ENCODE results near the gene NXPH4. TPM values are rescaled to one million over a fixed set of nuclear protein-coding genes. Genes with fewer than 3 reads are reported as not detected.

Gene NXPH4
- total RNA-seq, 6 experiments from 2014 or later: 0.87 to 1.5 (median 1.2) TPM; not detected in 3

DNA sequence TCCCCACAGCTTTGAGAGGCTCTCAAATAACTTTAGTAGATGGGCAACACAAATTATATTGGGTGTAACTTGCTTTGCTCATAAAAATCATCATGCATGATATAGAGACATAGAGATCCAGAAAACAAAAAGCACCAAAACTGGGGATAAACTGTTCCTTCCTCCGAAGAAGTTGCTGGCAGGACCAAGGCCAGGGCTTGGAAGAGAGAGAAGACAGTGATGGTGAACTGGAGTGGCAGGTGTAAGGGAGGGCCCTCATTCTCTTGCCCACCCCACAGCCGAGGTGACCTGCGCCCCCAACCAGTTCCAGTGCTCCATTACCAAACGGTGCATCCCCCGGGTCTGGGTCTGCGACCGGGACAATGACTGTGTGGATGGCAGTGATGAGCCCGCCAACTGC, 15.4 kb upstream of the NXPH4 start:
- H3K9me3 ChIP-seq: no peaks in the 10 kb centered on the region
- ATAC-seq: no peak
- H3K27ac ChIP-seq: no peak overlapping the region
- WGBS (ENCODE audit: insufficient coverage, low coverage, low lambda C conversion rate, missing lambda C conversion rate): no CpG with 5 or more reads among the region's 8 CpGs
- intact Hi-C loops (cut with DNase I): no loop called here
- no peak for TF ChIP-seq CTCF (IDR thresholded peaks at IDR 0.05)
- no peak for TF ChIP-seq POLR2A (IDR thresholded peaks at IDR 0.05)
- H3K27me3 ChIP-seq: no peaks in the 10 kb centered on the region
- no peak overlapping the region for H3K4me3 ChIP-seq
- DNase-seq: no peak
- no peaks in the 10 kb centered on the region for H3K4me1 ChIP-seq
- peaks cover 5 to 99% (median 65%) of the 10 kb centered on the region in 4 donors for H3K36me3 ChIP-seq

- DNase-seq: no peak
These were observed 15.0 kb upstream of the NXPH4 start for GRCh38 chr12:57201631-57202030.

DNA sequence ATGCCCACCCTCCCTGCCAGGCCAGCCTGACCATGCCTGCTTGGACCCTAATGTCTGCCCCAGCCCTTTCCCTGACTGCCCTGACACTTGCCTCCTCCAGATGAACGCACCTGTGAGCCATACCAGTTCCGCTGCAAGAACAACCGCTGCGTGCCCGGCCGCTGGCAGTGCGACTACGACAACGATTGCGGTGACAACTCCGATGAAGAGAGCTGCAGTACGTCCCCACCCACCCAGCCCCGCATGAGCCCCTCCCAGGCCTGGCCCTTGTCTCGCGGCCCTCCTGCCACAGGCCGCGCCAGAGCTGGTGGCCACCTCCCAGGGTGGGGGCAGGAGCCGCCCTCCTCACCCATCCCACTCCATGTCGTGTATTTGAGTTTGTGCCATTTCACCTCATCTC, 14.3 kb upstream of the NXPH4 start:
- no peak overlapping the region for H3K27ac ChIP-seq
- H3K27me3 ChIP-seq: no peaks in the 10 kb centered on the region
- intact Hi-C loops (cut with DNase I): no loop called here
- H3K9me3 ChIP-seq: no peaks in the 10 kb centered on the region
- 59% methylated on average over 3 of the region's 19 CpGs for WGBS (ENCODE audit: insufficient coverage, low coverage, low lambda C conversion rate, missing lambda C conversion rate)
- H3K4me1 ChIP-seq: no peaks in the 10 kb centered on the region
- H3K4me3 ChIP-seq: no peak overlapping the region
- DNase-seq (no peak), ATAC-seq (no peak)
- TF ChIP-seq POLR2A (IDR thresholded peaks at IDR 0.05) (no peak), CTCF (IDR thresholded peaks at IDR 0.05) (no peak)
- peaks cover 5 to 99% (median 65%) of the 10 kb centered on the region in 4 donors for H3K36me3 ChIP-seq

More at GRCh38 chr12:57201631-57202030, 15.0 kb upstream of the NXPH4 start:
- H3K4me3 ChIP-seq: no peak overlapping the region
- intact Hi-C loops (cut with DNase I): no loop called here
- H3K36me3 ChIP-seq: peaks cover 5 to 99% (median 66%) of the 10 kb centered on the region in 4 donors
- no peak overlapping the region for H3K27ac ChIP-seq
- ATAC-seq: no peak
- TF ChIP-seq CTCF (IDR thresholded peaks at IDR 0.05): no peak
- no peak for TF ChIP-seq POLR2A (IDR thresholded peaks at IDR 0.05)
- no peaks in the 10 kb centered on the region for H3K9me3 ChIP-seq
- WGBS (ENCODE audit: insufficient coverage, low coverage, low lambda C conversion rate, missing lambda C conversion rate): no CpG with 5 or more reads among the region's 16 CpGs
- H3K27me3 ChIP-seq: no peaks in the 10 kb centered on the region
- H3K4me1 ChIP-seq: no peaks in the 10 kb centered on the region

GRCh38 chr12:57203201-57203600, 13.4 kb upstream of the NXPH4 start:
- H3K4me1 ChIP-seq: no peaks in the 10 kb centered on the region
- H3K9me3 ChIP-seq: no peaks in the 10 kb centered on the region
- no peak overlapping the region for H3K4me3 ChIP-seq
- H3K36me3 ChIP-seq: peaks cover 5 to 99% (median 64%) of the 10 kb centered on the region in 4 donors
- no peak for ATAC-seq
- TF ChIP-seq CTCF (IDR thresholded peaks at IDR 0.05) (no peak), POLR2A (IDR thresholded peaks at IDR 0.05) (no peak)
- no peak for DNase-seq
- H3K27ac ChIP-seq: no peak overlapping the region
- whole genome bisulfite sequencing (ENCODE audit: insufficient coverage, low coverage, low lambda C conversion rate, missing lambda C conversion rate): 88% methylated on average over 10 of the region's 28 CpGs
- intact Hi-C loops (cut with DNase I): no loop called here
- H3K27me3 ChIP-seq: no peaks in the 10 kb centered on the region

DNA sequence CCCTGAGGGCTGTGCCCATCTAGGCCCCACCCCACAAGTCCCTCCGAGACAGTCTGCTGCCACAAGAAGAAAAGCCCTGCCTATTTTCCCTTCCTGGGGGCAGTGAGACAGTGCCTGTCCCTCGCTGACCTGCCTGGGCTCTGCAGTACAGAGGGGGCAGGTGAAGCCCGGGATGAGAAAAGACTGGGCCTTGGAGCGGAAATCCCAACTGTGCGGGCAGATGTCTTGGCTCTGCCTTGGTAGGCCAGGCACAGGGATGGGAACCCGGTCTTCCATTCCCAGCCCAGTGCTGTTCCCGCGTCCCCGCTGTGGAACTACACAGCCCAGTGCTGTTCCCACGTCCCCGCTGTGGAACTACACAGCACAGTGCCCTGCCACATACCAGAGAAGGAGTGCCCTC, 12.8 kb upstream of the NXPH4 start:
- H3K9me3 ChIP-seq: no peaks in the 10 kb centered on the region
- WGBS (ENCODE audit: insufficient coverage, low coverage, low lambda C conversion rate, missing lambda C conversion rate): 92% methylated on average over 2 of the region's 11 CpGs
- H3K36me3 ChIP-seq: peaks cover 5 to 99% (median 66%) of the 10 kb centered on the region in 4 donors
- TF ChIP-seq CTCF (IDR thresholded peaks at IDR 0.05) (no peak), POLR2A (IDR thresholded peaks at IDR 0.05) (no peak)
- intact Hi-C loops (cut with DNase I): no loop called here
- no peak overlapping the region for H3K27ac ChIP-seq
- ATAC-seq (no peak), DNase-seq (no peak)
- H3K4me1 ChIP-seq: no peaks in the 10 kb centered on the region
- H3K27me3 ChIP-seq: no peaks in the 10 kb centered on the region
- H3K4me3 ChIP-seq: no peak overlapping the region

Measured in right lobe of liver (tissue), 6 donors.